Measurements from ENCODE around the gene RGPD5. TPM values are rescaled to one million over a fixed set of nuclear protein-coding genes. Genes with fewer than 3 reads are reported as not detected.
"Not testable (repeated sequence)": the region's sequence is repeated elsewhere in the genome, so short reads cannot be mapped to it uniquely, and the experiment has no call there.

RGPD5 gene
- total RNA-seq, 1 experiment from 2014 or later = 62.0 TPM

DNA sequence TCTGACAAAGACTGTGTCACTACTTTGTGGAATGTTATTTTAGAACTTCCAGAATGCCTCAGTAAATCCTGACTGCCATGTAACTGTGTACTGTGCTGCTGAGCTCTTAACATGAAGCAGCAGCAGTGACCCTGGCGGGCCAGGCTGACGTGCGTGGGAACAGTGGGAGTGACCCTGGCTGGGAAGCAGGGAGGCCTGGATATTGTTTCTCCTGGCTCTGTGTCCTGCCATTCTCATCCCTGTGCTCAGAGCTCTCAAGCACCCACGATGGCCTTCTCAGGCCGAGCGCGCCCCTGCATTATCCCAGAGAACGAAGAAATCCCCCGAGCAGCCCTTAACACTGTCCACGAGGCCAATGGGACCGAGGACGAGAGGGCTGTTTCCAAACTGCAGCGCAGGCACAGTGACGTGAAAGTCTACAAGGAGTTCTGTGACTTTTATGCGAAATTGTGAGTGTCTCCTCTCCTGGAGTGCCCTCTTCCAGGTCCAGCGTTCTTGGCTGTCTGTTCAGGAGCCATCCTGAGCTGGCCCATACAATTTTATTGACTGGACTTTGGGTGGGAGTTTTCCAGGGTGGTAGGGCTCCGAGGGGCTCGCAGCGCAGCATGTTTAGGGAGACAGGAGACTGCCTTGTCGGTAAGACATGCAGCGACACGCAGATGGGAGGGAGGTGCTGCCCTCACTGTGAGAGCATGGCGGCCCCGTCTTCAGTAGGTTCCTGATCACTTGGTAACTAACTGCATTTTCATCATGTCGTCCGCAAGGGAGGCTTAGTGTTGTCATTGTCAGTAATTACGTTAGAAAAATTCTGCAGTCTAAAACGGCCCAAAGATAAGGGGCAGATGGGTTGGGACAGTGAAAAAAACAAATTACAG, 104.6 kb downstream of the RGPD5 start, which contains the start of gene LIMS3:
TSS of gene LIMS3 (plus strand) at position 227 of the 875 bp plus-strand sequence. CDS start at position 268, 41 bp downstream.
- intact Hi-C loops (cut with micrococcal nuclease; ENCODE audit: unreplicated experiment); BruUV-seq (replicated peaks); H3K27me3 ChIP-seq (replicated peaks; ENCODE audit: control insufficient read depth, insufficient read depth, low read length); H3K4me3 ChIP-seq (ENCODE audit: low read depth, low read length); H3K9me3 Mint-ChIP-seq (ENCODE audit: unreplicated experiment); H3K36me3 Mint-ChIP-seq (ENCODE audit: insufficient read depth, unreplicated experiment); H3K4me1 Mint-ChIP-seq (ENCODE audit: low read depth, unreplicated experiment); POLR2A ChIA-PET; H3K27ac Mint-ChIP-seq (ENCODE audit: unreplicated experiment); H3K4me3 Mint-ChIP-seq (ENCODE audit: unreplicated experiment); H3K36me3 ChIP-seq (ENCODE audit: control insufficient read depth, insufficient read depth, low read length); DNase-seq; H3K9me3 ChIP-seq; H3K4me1 ChIP-seq; H3K27me3 Mint-ChIP-seq (ENCODE audit: insufficient read depth, unreplicated experiment); CTCF ChIA-PET: not testable (repeated sequence)

DNA sequence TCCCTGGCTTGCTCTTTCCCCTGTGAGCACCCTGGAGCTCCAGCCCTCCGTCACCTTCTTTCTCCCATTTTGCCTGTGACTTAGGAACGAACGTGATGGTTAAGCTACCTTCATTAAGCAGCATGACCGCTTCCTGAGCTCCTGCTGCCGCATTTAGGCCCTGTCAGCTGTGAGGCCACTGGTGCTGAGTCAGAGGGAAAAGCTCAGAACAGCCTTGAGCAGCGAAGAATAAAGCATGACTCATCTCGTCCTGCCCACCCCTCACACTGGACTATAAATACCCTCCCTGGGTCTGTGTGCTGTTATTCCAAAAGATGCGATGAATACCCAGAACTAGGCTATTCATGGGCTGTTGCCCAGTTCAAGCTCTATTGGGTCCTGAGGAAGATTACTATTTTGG, 111.7 kb downstream of the RGPD5 start:
- H3K27ac Mint-ChIP-seq (ENCODE audit: unreplicated experiment); H3K27me3 Mint-ChIP-seq (ENCODE audit: insufficient read depth, unreplicated experiment); H3K27me3 ChIP-seq (replicated peaks; ENCODE audit: control insufficient read depth, insufficient read depth, low read length); POLR2A ChIA-PET; DNase-seq; H3K9me3 Mint-ChIP-seq (ENCODE audit: unreplicated experiment); H3K4me3 Mint-ChIP-seq (ENCODE audit: unreplicated experiment); H3K4me3 ChIP-seq (ENCODE audit: low read depth, low read length); H3K9me3 ChIP-seq; BruUV-seq (replicated peaks); H3K36me3 ChIP-seq (ENCODE audit: control insufficient read depth, insufficient read depth, low read length); H3K36me3 Mint-ChIP-seq (ENCODE audit: insufficient read depth, unreplicated experiment); CTCF ChIA-PET; H3K4me1 ChIP-seq; H3K4me1 Mint-ChIP-seq (ENCODE audit: low read depth, unreplicated experiment); intact Hi-C loops (cut with micrococcal nuclease; ENCODE audit: unreplicated experiment): not testable (repeated sequence)

Other genes starting within 250 kb of the RGPD5 start
- gene SEPTIN10, start 180.3 kb upstream of the RGPD5 start, total RNA-seq (2022) = 77.3 and 83.7 TPM in 2 replicates
- 20.3 and 21.4 TPM in 2 replicates for gene SOWAHC, start 179.9 kb upstream of the RGPD5 start, total RNA-seq (2022)
- gene LIMS3, start 104.4 kb downstream of the RGPD5 start, total RNA-seq (2022) = 2.5 and 4.0 TPM in 2 replicates

Measured in Caco-2 (cell line).